CD14-positive monocyte (primary cell): ENCODE results near the gene PEX10. TPM values are rescaled to one million over a fixed set of nuclear protein-coding genes. Genes with fewer than 3 reads are reported as not detected.
A peak's percentile ranks its signal among the peaks of the same experiment; 100 is the strongest.

Experiments
- DNase-seq, 3 donors: peaks; one replicate each; pipeline ENCODE4 v3.0.0-alpha.2; 2011 to 2022
- H2AFZ ChIP-seq: 2 replicates; pipeline ENCODE4 v1.6.0; 2012; ENCODE audit warnings: mild to moderate bottlenecking, low read depth, low read length, inconsistent platforms; ENCODE audit not compliant: insufficient read depth, poor library complexity, severe bottlenecking
- H3K27ac ChIP-seq, 2 donors: 1 replicate in 1 of 2; 2 replicates in 1 of 2; pipeline ENCODE4 v1.5.1; 2012 to 2013; ENCODE audit warnings: low read length in 2 of 2, control low read depth in 1 of 2, inconsistent platforms in 1 of 2, low read depth in 1 of 2, mild to moderate bottlenecking in 1 of 2
- H3K27me3 ChIP-seq, 2 donors: one replicate each; pipeline versions ENCODE4 v1.6.0 to v1.6.1; 2011 to 2013; ENCODE audit warnings: low read length in 2 of 2; ENCODE audit not compliant: control insufficient read depth in 2 of 2, insufficient read depth in 2 of 2
- H3K36me3 ChIP-seq, 2 donors: replicated peaks in 1 of 2; 1 replicate in 1 of 2; 2 replicates in 1 of 2; pipeline versions ENCODE4 v1.5.1 to v1.6.1; 2012 to 2013; ENCODE audit warnings: low read length in 2 of 2, control low read depth in 1 of 2, inconsistent platforms in 1 of 2, mild to moderate bottlenecking in 1 of 2; ENCODE audit not compliant: insufficient read depth in 2 of 2, control insufficient read depth in 1 of 2
- H3K4me1 ChIP-seq, 2 donors: 1 replicate in 1 of 2; 2 replicates in 1 of 2; pipeline versions ENCODE4 v1.5.1 to v1.6.1; 2012 to 2013; ENCODE audit warnings: low read length in 2 of 2, control low read depth in 1 of 2, inconsistent platforms in 1 of 2, mild to moderate bottlenecking in 1 of 2, moderate library complexity in 1 of 2; ENCODE audit not compliant: insufficient read depth in 2 of 2, control insufficient read depth in 1 of 2
- H3K4me2 ChIP-seq: replicated peaks from 2 replicates; pipeline ENCODE3; 2012; ENCODE audit warnings: low read length, moderate library complexity, mild to moderate bottlenecking; ENCODE audit not compliant: poor library complexity, severe bottlenecking; ENCODE audit errors: extremely low read depth
- H3K4me3 ChIP-seq, 3 experiments: fragments of 200-600 bp in 1 of 3; sonication (generic) in 1 of 3; replicated peaks in 1 of 3; 1 replicate in 2 of 3; 2 replicates in 1 of 3; pipeline ENCODE4 v1.5.1; 2011 to 2013; ENCODE audit warnings: low read length in 3 of 3, mild to moderate bottlenecking in 3 of 3, control low read depth in 2 of 3, low read depth in 2 of 3, inconsistent platforms in 1 of 3, moderate library complexity in 1 of 3
- H3K79me2 ChIP-seq: 2 replicates; pipeline ENCODE4 v1.6.0; 2012; ENCODE audit warnings: mild to moderate bottlenecking, control low read depth, inconsistent platforms, low read length, moderate library complexity; ENCODE audit not compliant: insufficient read depth
- H3K9ac ChIP-seq: 2 replicates; pipeline ENCODE4 v1.6.0; 2017; ENCODE audit warnings: low read length, mild to moderate bottlenecking; ENCODE audit not compliant: insufficient read depth, poor library complexity, severe bottlenecking
- H3K9me3 ChIP-seq, 2 donors: replicated peaks in 1 of 2; 1 replicate in 1 of 2; 2 replicates in 1 of 2; pipeline versions ENCODE4 v1.5.1 to v1.6.1; 2012 to 2013; ENCODE audit warnings: low read length in 2 of 2, control low read depth in 1 of 2; ENCODE audit not compliant: control insufficient read depth in 1 of 2, insufficient read depth in 1 of 2
- H4K20me1 ChIP-seq: 2 replicates; pipeline ENCODE4 v1.6.0; 2012; ENCODE audit warnings: mild to moderate bottlenecking, low read length, control low read depth, moderate library complexity; ENCODE audit not compliant: insufficient read depth
- H3K27ac Mint-ChIP-seq, 7 donors: one replicate each; pipeline ENCODE4 v1.8.0; 2020; ENCODE audit warnings: mild to moderate bottlenecking in 7 of 7, mixed read lengths in 7 of 7, moderate library complexity in 6 of 7, inconsistent platforms in 2 of 7
- H3K27me3 Mint-ChIP-seq, 3 donors: one replicate each; pipeline ENCODE4 v1.8.0; 2021 to 2022; ENCODE audit warnings: low read depth in 3 of 3, mild to moderate bottlenecking in 3 of 3, mixed read lengths in 3 of 3, moderate library complexity in 3 of 3, inconsistent platforms in 1 of 3
- H3K36me3 Mint-ChIP-seq, 2 donors: one replicate each; pipeline ENCODE4 v1.8.0; 2020; ENCODE audit warnings: mixed read lengths in 2 of 2, inconsistent platforms in 1 of 2, mild to moderate bottlenecking in 1 of 2
- H3K4me1 Mint-ChIP-seq: one replicate; pipeline ENCODE4 v1.8.0; 2020; ENCODE audit warnings: mild to moderate bottlenecking, mixed read lengths
- H3K4me3 Mint-ChIP-seq, 2 donors: one replicate each; pipeline ENCODE4 v1.8.0; 2020; ENCODE audit warnings: mild to moderate bottlenecking in 2 of 2, mixed read lengths in 2 of 2, moderate library complexity in 1 of 2
- H3K9me3 Mint-ChIP-seq, 7 donors: one replicate each; pipeline ENCODE4 v1.8.0; 2020 to 2022; ENCODE audit warnings: mixed read lengths in 7 of 7, mild to moderate bottlenecking in 6 of 7, moderate library complexity in 6 of 7, inconsistent platforms in 2 of 7
- CTCF ChIP-seq: fragments of 200-600 bp; IDR thresholded peaks from one replicate; pipeline ENCODE4 v1.8.0; 2022; ENCODE audit warnings: antibody characterized with exemption, mild to moderate bottlenecking
- WGBS: methylation state at CpG from one replicate; pipeline ENCODE4 v1.1.5; 2013; ENCODE audit warnings: missing lambda C conversion rate; ENCODE audit not compliant: insufficient coverage; 5-methylcytosine and 5-hydroxymethylcytosine counted together
- intact Hi-C, 2 donors: fragments of 100-400 bp; cut with micrococcal nuclease; formaldehyde crosslinking; loops; one replicate each; pipeline versions ENCODE4 v1.15.0 to v1.15.1; 2023
- polyA plus RNA-seq, 3 donors: library from polyadenylated mRNA; depleted of rRNA in 1 of 3; unstranded in 2 of 3; stranded (reverse) in 1 of 3; fragments of 300-500 nt in 2 of 3; fragments of >200 nt in 1 of 3; fragmentation: Illumina TruSeq in 2 of 3; gene quantifications; 1 replicate in 2 of 3; 2 replicates in 1 of 3; pipeline ENCODE4 v1.2.3, GENCODE V29; 2012 to 2021

Gene PEX10
- polyA plus RNA-seq, 3 donors, result 7.0 to 10.5 (median 8.2) TPM

- WGBS, result 34% methylated on average over 24 of the region's 27 CpGs
- no peaks in the 10 kb centered on the region for H4K20me1 ChIP-seq
- no peak for TF ChIP-seq CTCF
- H3K4me3 ChIP-seq, result no peak overlapping the region
- H3K36me3 Mint-ChIP-seq, result no peaks in the 10 kb centered on the region
- H3K36me3 ChIP-seq, result no peaks in the 10 kb centered on the region
- no peaks in the 10 kb centered on the region for H3K4me1 ChIP-seq
- H3K4me1 Mint-ChIP-seq, result no peaks in the 10 kb centered on the region
- H3K27me3 ChIP-seq, result peaks cover 0 to 24% of the 10 kb centered on the region in 2 donors
- H3K79me2 ChIP-seq, result no peaks in the 10 kb centered on the region
- H3K27ac ChIP-seq, result no peak overlapping the region
- intact Hi-C loops, result no loop called here
- H3K9me3 ChIP-seq, result no peaks in the 10 kb centered on the region
- peak overlapping the region in 1 of 2 donors; percentile 68 for H3K4me3 Mint-ChIP-seq
- H2AFZ ChIP-seq, result no peak overlapping the region
- H3K4me2 ChIP-seq, result no peak overlapping the region
- peaks cover 0 to 3% (median 0%) of the 10 kb centered on the region in 7 donors for H3K9me3 Mint-ChIP-seq
- no peak overlapping the region for H3K9ac ChIP-seq
- no peak overlapping the region for H3K27ac Mint-ChIP-seq
- H3K27me3 Mint-ChIP-seq, result peaks cover 19 to 45% (median 38%) of the 10 kb centered on the region in 3 donors
- DNase-seq, result no peak
These were observed 31.8 kb upstream of the PEX10 start for GRCh38 chr1:2444138-2444591.

GRCh38 chr1:2443277-2444137 lies 31.1 kb upstream of the PEX10 start:
- Histone ChIP-seq H3K9me3 (no peaks in the 10 kb centered on the region), H3K27ac (no peak overlapping the region), H2AFZ (no peak overlapping the region), H3K4me2 (no peak overlapping the region), H4K20me1 (no peaks in the 10 kb centered on the region), H3K4me3 (no peak overlapping the region), H3K4me1 (no peaks in the 10 kb centered on the region), H3K9ac (no peak overlapping the region), H3K79me2 (no peaks in the 10 kb centered on the region), H3K36me3 (no peaks in the 10 kb centered on the region), H3K27me3 (peaks cover 0 to 24% of the 10 kb centered on the region in 2 donors)
- H3K27ac Mint-ChIP-seq, result no peak overlapping the region
- H3K4me1 Mint-ChIP-seq, result no peaks in the 10 kb centered on the region
- no peak for DNase-seq
- intact Hi-C loops, result no loop called here
- peaks cover 19 to 43% (median 38%) of the 10 kb centered on the region in 3 donors for H3K27me3 Mint-ChIP-seq
- H3K36me3 Mint-ChIP-seq, result no peaks in the 10 kb centered on the region
- peaks cover 0 to 3% (median 0%) of the 10 kb centered on the region in 7 donors for H3K9me3 Mint-ChIP-seq
- TF ChIP-seq CTCF, result no peak
- WGBS, result 2% methylated on average over 107 of the region's 107 CpGs
- H3K4me3 Mint-ChIP-seq, result peak overlapping the region in 1 of 2 donors; percentile 68
